Fibroblast of lung (primary cell): Measurements from ENCODE around the gene TARS2.

Experiments used
- EZH2 ChIP-seq: IDR thresholded peaks from 2 replicates; pipeline ENCODE4 v1.5.1; 2012; ENCODE audit warnings: low read length, control low read depth, mild to moderate bottlenecking; ENCODE audit errors: missing control alignments
- TF ChIP-seq, protein P1 (sequence below), 2 donors: IDR thresholded peaks in 1 of 2; conservative IDR thresholded peaks in 1 of 2; 1 replicate in 1 of 2; 2 replicates in 1 of 2; pipeline ENCODE4 v1.5.1; 2011 to 2012; ENCODE audit warnings: low read length in 2 of 2, control low read depth in 1 of 2, inconsistent platforms in 1 of 2, low read depth in 1 of 2, mild to moderate bottlenecking in 1 of 2

DNA sequence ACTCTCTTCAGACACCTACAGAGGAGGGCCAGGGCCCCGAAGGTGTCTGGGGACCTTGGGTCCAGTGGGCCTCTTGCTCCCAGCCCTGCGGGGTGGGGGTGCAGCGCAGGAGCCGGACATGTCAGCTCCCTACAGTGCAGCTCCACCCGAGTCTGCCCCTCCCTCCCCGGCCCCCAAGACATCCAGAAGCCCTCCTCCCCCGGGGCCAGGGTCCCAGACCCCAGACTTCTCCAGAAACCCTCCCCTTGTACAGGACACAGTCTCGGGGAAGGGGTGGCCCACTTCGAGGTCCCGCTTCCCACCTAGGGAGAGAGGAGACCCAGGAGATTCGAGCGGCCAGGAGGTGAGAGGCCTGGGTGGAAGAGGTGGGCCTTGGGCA lies 65.7 kb downstream of the TARS2 start:
- TF ChIP-seq, protein P1, sequence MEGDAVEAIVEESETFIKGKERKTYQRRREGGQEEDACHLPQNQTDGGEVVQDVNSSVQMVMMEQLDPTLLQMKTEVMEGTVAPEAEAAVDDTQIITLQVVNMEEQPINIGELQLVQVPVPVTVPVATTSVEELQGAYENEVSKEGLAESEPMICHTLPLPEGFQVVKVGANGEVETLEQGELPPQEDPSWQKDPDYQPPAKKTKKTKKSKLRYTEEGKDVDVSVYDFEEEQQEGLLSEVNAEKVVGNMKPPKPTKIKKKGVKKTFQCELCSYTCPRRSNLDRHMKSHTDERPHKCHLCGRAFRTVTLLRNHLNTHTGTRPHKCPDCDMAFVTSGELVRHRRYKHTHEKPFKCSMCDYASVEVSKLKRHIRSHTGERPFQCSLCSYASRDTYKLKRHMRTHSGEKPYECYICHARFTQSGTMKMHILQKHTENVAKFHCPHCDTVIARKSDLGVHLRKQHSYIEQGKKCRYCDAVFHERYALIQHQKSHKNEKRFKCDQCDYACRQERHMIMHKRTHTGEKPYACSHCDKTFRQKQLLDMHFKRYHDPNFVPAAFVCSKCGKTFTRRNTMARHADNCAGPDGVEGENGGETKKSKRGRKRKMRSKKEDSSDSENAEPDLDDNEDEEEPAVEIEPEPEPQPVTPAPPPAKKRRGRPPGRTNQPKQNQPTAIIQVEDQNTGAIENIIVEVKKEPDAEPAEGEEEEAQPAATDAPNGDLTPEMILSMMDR (conservative IDR thresholded peaks at IDR 0.05 in 1 of 2, IDR thresholded peaks at IDR 0.05 in 1 of 2; ENCODE audit: low read depth in 1 of 2, low read length in 2 of 2), result no peak
- TF ChIP-seq EZH2, result no peak
